ENCODE data around the gene ASTN1. TPM values are rescaled to one million over a fixed set of nuclear protein-coding genes. Genes with fewer than 3 reads are reported as not detected.

Gene ASTN1
- total and polyA plus RNA-seq, 2 experiments from 2014 or later: 1.1 TPM; not detected in 1

- Histone ChIP-seq H3K4me2 (no peak overlapping the region), H2AFZ (no peak overlapping the region), H3K9me2 (replicated peaks; ENCODE audit: insufficient read depth) (no peaks in the 10 kb centered on the region), H3K36me3 (replicated peaks; ENCODE audit: insufficient read depth, low read depth) (no peaks in the 10 kb centered on the region), H3K9me3 (ENCODE audit: low read depth) (no peaks in the 10 kb centered on the region), H3K4me1 (ENCODE audit: insufficient read depth) (no peaks in the 10 kb centered on the region), H3K4me3 (no peak overlapping the region), H3K27ac (no peak overlapping the region), H3K27me3 (no peaks in the 10 kb centered on the region), H3K79me2 (no peaks in the 10 kb centered on the region), H4K20me1 (ENCODE audit: insufficient read depth, poor library complexity, severe bottlenecking) (no peaks in the 10 kb centered on the region)
- no peak for DNase-seq (ENCODE audit: low spot score)
- TF ChIP-seq EZH2phosphoT487 (IDR thresholded peaks at IDR 0.05; ENCODE audit: low read depth, severe bottlenecking, unreplicated experiment): no peak
- WGBS (ENCODE audit: low lambda C conversion rate, missing lambda C conversion rate): 91% methylated on average over 12 of the region's 12 CpGs
These were observed 147.1 kb downstream of the ASTN1 start for GRCh38 chr1:177017287-177017852.

- Histone ChIP-seq H3K27me3 (no peaks in the 10 kb centered on the region), H4K20me1 (ENCODE audit: insufficient read depth, poor library complexity, severe bottlenecking) (no peaks in the 10 kb centered on the region), H3K79me2 (no peaks in the 10 kb centered on the region), H3K9me3 (ENCODE audit: low read depth) (no peaks in the 10 kb centered on the region), H3K4me3 (no peak overlapping the region), H3K9me2 (replicated peaks; ENCODE audit: insufficient read depth) (no peaks in the 10 kb centered on the region), H3K27ac (no peak overlapping the region), H3K36me3 (replicated peaks; ENCODE audit: insufficient read depth, low read depth) (no peaks in the 10 kb centered on the region), H2AFZ (no peak overlapping the region), H3K4me2 (no peak overlapping the region), H3K4me1 (ENCODE audit: insufficient read depth) (no peaks in the 10 kb centered on the region)
- DNase-seq (ENCODE audit: low spot score): no peak
- no peak for TF ChIP-seq EZH2phosphoT487 (IDR thresholded peaks at IDR 0.05; ENCODE audit: low read depth, severe bottlenecking, unreplicated experiment)
- TF ChIP-seq CTCF (IDR thresholded peaks at IDR 0.05; ENCODE audit: poor library complexity): no peak
- TF ChIP-seq EZH2 (IDR thresholded peaks at IDR 0.05; ENCODE audit: borderline replicate concordance): no peak
- 70% methylated on average over 3 of the region's 3 CpGs for WGBS (ENCODE audit: low lambda C conversion rate, missing lambda C conversion rate)
These were observed 150.2 kb downstream of the ASTN1 start for GRCh38 chr1:177014325-177014724.

GRCh38 chr1:177012342-177012925, 152.1 kb downstream of the ASTN1 start:
- H3K27me3 ChIP-seq: no peaks in the 10 kb centered on the region
- H3K36me3 ChIP-seq (replicated peaks; ENCODE audit: insufficient read depth, low read depth): no peaks in the 10 kb centered on the region
- H2AFZ ChIP-seq: no peak overlapping the region
- no peak overlapping the region for H3K4me3 ChIP-seq
- no peaks in the 10 kb centered on the region for H3K79me2 ChIP-seq
- no peaks in the 10 kb centered on the region for H3K4me1 ChIP-seq (ENCODE audit: insufficient read depth)
- H3K27ac ChIP-seq: no peak overlapping the region
- no peak for TF ChIP-seq EZH2 (IDR thresholded peaks at IDR 0.05; ENCODE audit: borderline replicate concordance)
- no peak for TF ChIP-seq EZH2phosphoT487 (IDR thresholded peaks at IDR 0.05; ENCODE audit: low read depth, severe bottlenecking, unreplicated experiment)
- no peak for TF ChIP-seq CTCF (IDR thresholded peaks at IDR 0.05; ENCODE audit: poor library complexity)
- no peak for DNase-seq (ENCODE audit: low spot score)
- H3K9me2 ChIP-seq (replicated peaks; ENCODE audit: insufficient read depth): no peaks in the 10 kb centered on the region
- no peaks in the 10 kb centered on the region for H4K20me1 ChIP-seq (ENCODE audit: insufficient read depth, poor library complexity, severe bottlenecking)
- 81% methylated on average over 2 of the region's 2 CpGs for WGBS (ENCODE audit: low lambda C conversion rate, missing lambda C conversion rate)
- H3K4me2 ChIP-seq: no peak overlapping the region
- H3K9me3 ChIP-seq (ENCODE audit: low read depth): no peaks in the 10 kb centered on the region

GRCh38 chr1:177011508-177011907, 153.0 kb downstream of the ASTN1 start:
- Histone ChIP-seq H3K4me3 (no peak overlapping the region), H3K9me2 (replicated peaks; ENCODE audit: insufficient read depth) (no peaks in the 10 kb centered on the region), H3K27me3 (no peaks in the 10 kb centered on the region), H3K27ac (no peak overlapping the region), H3K36me3 (replicated peaks; ENCODE audit: insufficient read depth, low read depth) (no peaks in the 10 kb centered on the region), H4K20me1 (ENCODE audit: insufficient read depth, poor library complexity, severe bottlenecking) (no peaks in the 10 kb centered on the region), H3K9me3 (ENCODE audit: low read depth) (no peaks in the 10 kb centered on the region), H2AFZ (no peak overlapping the region), H3K4me2 (no peak overlapping the region), H3K79me2 (no peaks in the 10 kb centered on the region), H3K4me1 (ENCODE audit: insufficient read depth) (no peaks in the 10 kb centered on the region)
- DNase-seq (ENCODE audit: low spot score): no peak
- WGBS (ENCODE audit: low lambda C conversion rate, missing lambda C conversion rate): 100% methylated on average over 1 of the region's 1 CpG
- TF ChIP-seq CTCF (IDR thresholded peaks at IDR 0.05; ENCODE audit: poor library complexity) (no peak), EZH2 (IDR thresholded peaks at IDR 0.05; ENCODE audit: borderline replicate concordance) (no peak), EZH2phosphoT487 (IDR thresholded peaks at IDR 0.05; ENCODE audit: low read depth, severe bottlenecking, unreplicated experiment) (no peak)
